ENCODE results near the gene KLHL22. TPM values are rescaled to one million over a fixed set of nuclear protein-coding genes. Genes with fewer than 3 reads are reported as not detected.

KLHL22 gene
- total RNA-seq, 1 donor from 2014 or later, result 58.4 TPM

GRCh38 chr22:20430101-20430719 is 65.4 kb downstream of the KLHL22 start:
- Mint-ChIP-seq H3K9me3 (no peaks in the 10 kb centered on the region), H3K27ac (no peak overlapping the region), H3K4me3 (peak overlapping the region; percentile 53), H3K4me1 (peaks cover 14% of the 10 kb centered on the region), H3K27me3 (ENCODE audit: low read depth) (peaks cover 16% of the 10 kb centered on the region), H3K36me3 (peaks cover 18% of the 10 kb centered on the region)
- TF ChIP-seq CTCF (IDR thresholded peaks at IDR 0.05; ENCODE audit: unreplicated experiment), result no peak
- no peak for DNase-seq (ENCODE audit: low spot score in 2 of 2, unreplicated experiment in 2 of 2)

DNA sequence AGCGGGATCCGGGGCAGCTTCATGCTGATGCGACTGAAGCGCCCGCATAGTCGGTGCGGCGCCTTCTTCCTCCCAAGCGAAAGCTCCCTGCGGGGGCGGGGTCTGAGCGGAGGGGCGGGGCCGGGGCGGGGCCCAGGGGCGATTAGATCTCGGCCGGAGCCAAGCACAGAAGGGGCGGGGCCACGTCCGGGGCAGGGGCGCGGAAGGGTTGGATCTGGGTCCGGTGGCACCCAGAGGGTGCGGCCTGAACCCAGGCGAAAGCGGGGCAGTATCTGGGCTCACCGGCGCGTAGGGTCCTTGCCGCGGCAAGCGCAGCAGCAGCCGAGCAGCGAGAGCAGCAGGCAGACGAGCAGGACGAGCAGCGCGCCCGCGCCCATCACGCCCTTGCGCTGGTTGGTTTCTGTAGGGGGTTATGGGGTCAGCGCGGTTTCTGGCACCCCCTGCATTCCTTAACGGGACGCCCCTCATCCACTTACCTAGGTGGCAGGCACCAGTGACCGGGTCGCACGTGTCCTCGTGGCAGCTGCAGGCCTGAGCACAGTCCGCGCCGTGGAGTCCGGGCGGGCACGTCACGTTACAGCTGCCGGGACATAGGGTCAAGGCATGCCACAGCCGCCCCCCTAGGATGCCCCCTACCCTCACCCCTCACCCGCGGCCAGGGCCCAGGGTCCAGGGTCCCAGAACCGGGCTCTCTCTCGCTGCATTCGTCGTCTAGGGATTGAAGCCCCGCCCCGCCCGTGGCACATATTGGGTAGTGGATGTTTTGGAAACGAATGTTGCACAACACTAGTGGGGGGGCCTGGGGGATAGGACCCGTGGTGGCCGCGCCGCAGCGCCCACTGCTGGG is 66.1 kb downstream of the KLHL22 start:
- Mint-ChIP-seq H3K27me3 (ENCODE audit: low read depth) (peaks cover 16% of the 10 kb centered on the region), H3K4me1 (peaks cover 8% of the 10 kb centered on the region), H3K4me3 (no peak overlapping the region), H3K36me3 (peaks cover 21% of the 10 kb centered on the region), H3K9me3 (no peaks in the 10 kb centered on the region), H3K27ac (no peak overlapping the region)
- TF ChIP-seq CTCF (IDR thresholded peaks at IDR 0.05; ENCODE audit: unreplicated experiment), result no peak
- no peak for DNase-seq (ENCODE audit: low spot score in 2 of 2, unreplicated experiment in 2 of 2)

DNA sequence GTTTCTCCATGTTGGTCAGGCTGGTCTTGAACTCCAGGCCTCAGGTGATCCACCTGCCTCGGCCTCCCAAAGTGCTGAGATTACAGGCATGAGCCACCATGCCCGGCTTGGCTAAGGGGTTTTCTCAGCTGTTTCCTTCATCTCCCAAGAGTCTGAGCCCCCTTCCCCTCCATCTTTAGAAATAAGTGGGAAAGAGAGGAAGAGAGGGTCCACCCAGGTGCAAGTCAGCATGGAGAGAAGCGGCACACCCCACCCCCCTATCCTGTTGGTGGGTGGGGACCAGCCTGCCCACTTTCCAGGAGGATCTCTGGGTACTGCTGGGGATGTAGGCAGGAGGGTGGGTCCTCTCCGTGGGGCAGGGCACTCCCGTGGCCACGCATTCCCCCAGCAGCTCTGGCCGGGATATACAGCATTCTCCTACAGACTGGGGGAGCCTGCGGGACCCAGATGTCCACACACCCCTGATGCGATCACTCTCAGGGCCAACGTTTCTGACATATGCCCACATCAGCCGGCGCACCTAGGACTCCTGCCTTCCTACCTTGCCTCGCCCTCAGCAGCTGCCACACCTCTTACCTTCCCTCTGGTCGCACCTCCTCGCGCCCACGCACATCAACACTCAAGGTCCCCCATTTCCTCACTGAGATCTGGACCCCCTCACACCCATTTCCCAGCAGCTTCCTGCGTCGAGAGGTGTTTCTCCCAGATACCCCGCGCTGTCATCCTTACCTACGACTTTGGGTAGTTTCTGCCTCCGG is 66.9 kb downstream of the KLHL22 start:
- Mint-ChIP-seq H3K4me3 (no peak overlapping the region), H3K27ac (no peak overlapping the region), H3K36me3 (peaks cover 21% of the 10 kb centered on the region), H3K27me3 (ENCODE audit: low read depth) (peaks cover 16% of the 10 kb centered on the region), H3K9me3 (no peaks in the 10 kb centered on the region), H3K4me1 (peaks cover 6% of the 10 kb centered on the region)
- no peak for TF ChIP-seq CTCF (IDR thresholded peaks at IDR 0.05; ENCODE audit: unreplicated experiment)
- no peak for DNase-seq (ENCODE audit: low spot score in 2 of 2, unreplicated experiment in 2 of 2)

DNA sequence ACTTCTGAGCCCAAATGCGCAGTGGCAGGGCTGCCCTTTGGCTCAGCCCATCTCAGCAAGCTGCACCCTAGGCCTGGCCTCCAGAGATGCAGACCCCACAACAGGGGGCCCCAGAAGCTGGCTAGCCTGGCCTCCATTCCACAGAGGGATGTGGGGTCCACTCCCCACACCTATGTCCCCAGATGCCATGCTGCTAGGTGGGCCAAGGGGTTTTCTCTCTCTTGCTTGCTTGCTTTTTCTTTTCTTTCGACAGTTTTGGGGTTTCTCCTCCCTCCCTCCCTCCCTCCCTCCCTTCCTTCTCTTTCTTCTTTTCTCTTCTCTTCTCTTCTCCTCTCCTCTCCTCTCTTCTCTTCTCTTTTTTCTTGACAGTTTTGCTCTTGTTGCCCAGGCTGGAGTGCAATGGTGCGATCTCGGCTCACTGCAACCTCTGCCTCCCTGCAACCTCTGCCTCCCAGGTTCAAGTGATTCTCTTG is 67.6 kb downstream of the KLHL22 start:
- TF ChIP-seq CTCF (IDR thresholded peaks at IDR 0.05; ENCODE audit: unreplicated experiment), result no peak
- no peak for DNase-seq (ENCODE audit: low spot score in 2 of 2, unreplicated experiment in 2 of 2)
- peaks cover 16% of the 10 kb centered on the region for H3K27me3 Mint-ChIP-seq (ENCODE audit: low read depth)
- H3K4me3 Mint-ChIP-seq, result no peak overlapping the region
- H3K4me1 Mint-ChIP-seq, result peaks cover 10% of the 10 kb centered on the region
- H3K27ac Mint-ChIP-seq, result no peak overlapping the region
- peaks cover 22% of the 10 kb centered on the region for H3K36me3 Mint-ChIP-seq
- H3K9me3 Mint-ChIP-seq, result no peaks in the 10 kb centered on the region

GRCh38 chr22:20427104-20427944 is 68.3 kb downstream of the KLHL22 start:
- H3K27me3 Mint-ChIP-seq (ENCODE audit: low read depth), result peaks cover 15% of the 10 kb centered on the region
- no peak for TF ChIP-seq CTCF (IDR thresholded peaks at IDR 0.05; ENCODE audit: unreplicated experiment)
- peaks cover 10% of the 10 kb centered on the region for H3K4me1 Mint-ChIP-seq
- H3K36me3 Mint-ChIP-seq, result peaks cover 22% of the 10 kb centered on the region
- H3K27ac Mint-ChIP-seq, result no peak overlapping the region
- H3K4me3 Mint-ChIP-seq, result no peak overlapping the region
- no peaks in the 10 kb centered on the region for H3K9me3 Mint-ChIP-seq
- no peak for DNase-seq (ENCODE audit: low spot score in 2 of 2, unreplicated experiment in 2 of 2)

Measured in mesothelial cell of epicardium (in vitro differentiated cells).